AG09319 (cell line): ENCODE measurements around the gene SLC30A10.
"Not testable (repeated sequence)": the region's sequence is repeated elsewhere in the genome, so short reads cannot be mapped to it uniquely, and the experiment has no call there.

Experiments used
- DNase-seq: peaks from one replicate; pipeline ENCODE4 v3.0.0-alpha.2; 2010; ENCODE audit warnings: low read depth; ENCODE audit errors: extremely low read depth
- CTCF ChIP-seq: IDR thresholded peaks from 2 replicates; pipeline ENCODE4 v1.5.1; 2011; ENCODE audit warnings: low read depth, mild to moderate bottlenecking, inconsistent platforms, low read length, moderate library complexity

Gene SLC30A10

GRCh38 chr1:219941179-219942118, 13.1 kb upstream of the SLC30A10 start:
- DNase-seq, result no peak
- TF ChIP-seq CTCF, result no peak

- no peak for TF ChIP-seq CTCF
- DNase-seq, result no peak
These were observed 12.3 kb upstream of the SLC30A10 start for GRCh38 chr1:219940707-219941106.

GRCh38 chr1:219938706-219939105, 10.3 kb upstream of the SLC30A10 start:
- no peak for TF ChIP-seq CTCF
- no peak for DNase-seq

GRCh38 chr1:219933763-219934162, 5.4 kb upstream of the SLC30A10 start:
- DNase-seq, result not testable (repeated sequence)

- no peak for DNase-seq
These were observed 2.7 kb upstream of the SLC30A10 start for GRCh38 chr1:219931033-219931432.

GRCh38 chr1:219928791-219929118, 398 bp upstream of the SLC30A10 start:
- TF ChIP-seq CTCF, result no peak
- no peak for DNase-seq

More at GRCh38 chr1:219931033-219931432, 2.7 kb upstream of the SLC30A10 start:
- TF ChIP-seq CTCF, result no peak

GRCh38 chr1:219927298-219927955, 930 bp downstream of the SLC30A10 start:
- DNase-seq, result no peak
- TF ChIP-seq CTCF, result no peak
